HepG2 (cell line): ENCODE data around the gene STRN3. TPM values are rescaled to one million over a fixed set of nuclear protein-coding genes. Genes with fewer than 3 reads are reported as not detected.
A peak's percentile ranks its signal among the peaks of the same experiment; 100 is the strongest.

Source experiments
- KDM5A ChIP-seq: fragments of 200-600 bp; sonication (generic); IDR thresholded peaks from 2 replicates; pipeline ENCODE4 v1.7.0; 2018; ENCODE audit warnings: antibody characterized with exemption, mild to moderate bottlenecking, low read length, borderline replicate concordance
- MAF1 ChIP-seq: sonication (generic); formaldehyde crosslinking; IDR thresholded peaks from 2 replicates; pipeline ENCODE4 v1.5.0; 2020; ENCODE audit warnings: missing genetic modification reagents, borderline replicate concordance
- MEF2D ChIP-seq: sonication (generic); formaldehyde crosslinking; IDR thresholded peaks from 2 replicates; pipeline ENCODE4 v1.5.1; 2020; ENCODE audit warnings: mild to moderate bottlenecking, missing genetic modification reagents
- MZF1 ChIP-seq: sonication (generic); formaldehyde crosslinking; IDR thresholded peaks from 2 replicates; pipeline ENCODE4 v1.8.1; 2023; ENCODE audit warnings: mild to moderate bottlenecking, missing genetic modification reagents, borderline replicate concordance
- ZBTB20 ChIP-seq: sonication (generic); formaldehyde crosslinking; IDR thresholded peaks from 2 replicates; pipeline ENCODE4 v1.8.1; 2023; ENCODE audit warnings: missing genetic modification reagents, low read depth, mild to moderate bottlenecking, borderline replicate concordance
- ZNF34 ChIP-seq: sonication (generic); formaldehyde crosslinking; IDR thresholded peaks from 2 replicates; pipeline ENCODE4 v1.4.0; 2020; ENCODE audit warnings: mild to moderate bottlenecking, missing genetic modification reagents, borderline replicate concordance
- ZNF556 ChIP-seq: sonication (generic); formaldehyde crosslinking; IDR thresholded peaks from 2 replicates; pipeline ENCODE4 v1.4.0; 2020; ENCODE audit warnings: mild to moderate bottlenecking, missing genetic modification reagents, borderline replicate concordance
- polyA plus RNA-seq, 8 experiments: library from polyadenylated mRNA; depleted of rRNA in 3 of 8; stranded (reverse) in 7 of 8; unstranded in 1 of 8; fragments of >200 nt; fragmentation: Illumina TruSeq in 4 of 8; extraction: Trizol in 4 of 8; gene quantifications; 2 replicates each; pipeline versions ENCODE4 v1.2.1 to v1.2.3, GENCODE V29; 2011 to 2016; ENCODE audit warnings: low read depth in 4 of 8, missing spikeins in 1 of 8, mixed read lengths in 1 of 8; ENCODE audit not compliant: insufficient read depth in 1 of 8
- total RNA-seq, 5 experiments: library from RNA; depleted of rRNA; stranded (reverse); fragments of >200 nt; fragmentation: Illumina TruSeq; extraction: Trizol; gene quantifications; 2 replicates each; pipeline ENCODE4 v1.2.3, GENCODE V29; 2016; ENCODE audit warnings: low read depth in 1 of 5
- TF ChIP-seq, protein P1 (sequence below), 2 experiments: sonication (generic) in 1 of 2; formaldehyde crosslinking in 1 of 2; IDR thresholded peaks; 2 replicates each; pipeline versions ENCODE4 v1.6.1 to v1.9.0; 2014 to 2022; ENCODE audit warnings: antibody characterized with exemption in 1 of 2, borderline replicate concordance in 1 of 2, inconsistent platforms in 1 of 2, low read depth in 1 of 2, missing genetic modification reagents in 1 of 2
- TF ChIP-seq, protein P2 (sequence below): IDR thresholded peaks from 2 replicates; pipeline ENCODE4 v1.6.1; 2016; ENCODE audit warnings: missing genetic modification reagents, missing compliant biosample characterization
- TF ChIP-seq, protein P3 (sequence below): sonication (generic); formaldehyde crosslinking; IDR thresholded peaks from 2 replicates; pipeline ENCODE4 v1.5.1; 2020; ENCODE audit warnings: missing genetic modification reagents, mild to moderate bottlenecking, borderline replicate concordance
- TF ChIP-seq, protein P4 (sequence below): sonication (generic); formaldehyde crosslinking; IDR thresholded peaks from 2 replicates; pipeline ENCODE4 v1.4.0; 2020; ENCODE audit warnings: missing genetic modification reagents
- TF ChIP-seq, protein P5 (sequence below): sonication (generic); formaldehyde crosslinking; IDR thresholded peaks from 2 replicates; pipeline ENCODE4 v1.4.0; 2020; ENCODE audit warnings: mild to moderate bottlenecking, missing genetic modification reagents
- TF ChIP-seq, protein P6 (sequence below): sonication (generic); formaldehyde crosslinking; IDR thresholded peaks from 2 replicates; pipeline ENCODE4 v1.9.0; 2021; ENCODE audit warnings: missing genetic modification reagents, borderline replicate concordance

Gene STRN3
- total and polyA plus RNA-seq, 2 of the 13 experiments (the other 11 are each of a cell fraction or from before 2014, with no cell fraction given), result 49.4 to 123 TPM

DNA sequence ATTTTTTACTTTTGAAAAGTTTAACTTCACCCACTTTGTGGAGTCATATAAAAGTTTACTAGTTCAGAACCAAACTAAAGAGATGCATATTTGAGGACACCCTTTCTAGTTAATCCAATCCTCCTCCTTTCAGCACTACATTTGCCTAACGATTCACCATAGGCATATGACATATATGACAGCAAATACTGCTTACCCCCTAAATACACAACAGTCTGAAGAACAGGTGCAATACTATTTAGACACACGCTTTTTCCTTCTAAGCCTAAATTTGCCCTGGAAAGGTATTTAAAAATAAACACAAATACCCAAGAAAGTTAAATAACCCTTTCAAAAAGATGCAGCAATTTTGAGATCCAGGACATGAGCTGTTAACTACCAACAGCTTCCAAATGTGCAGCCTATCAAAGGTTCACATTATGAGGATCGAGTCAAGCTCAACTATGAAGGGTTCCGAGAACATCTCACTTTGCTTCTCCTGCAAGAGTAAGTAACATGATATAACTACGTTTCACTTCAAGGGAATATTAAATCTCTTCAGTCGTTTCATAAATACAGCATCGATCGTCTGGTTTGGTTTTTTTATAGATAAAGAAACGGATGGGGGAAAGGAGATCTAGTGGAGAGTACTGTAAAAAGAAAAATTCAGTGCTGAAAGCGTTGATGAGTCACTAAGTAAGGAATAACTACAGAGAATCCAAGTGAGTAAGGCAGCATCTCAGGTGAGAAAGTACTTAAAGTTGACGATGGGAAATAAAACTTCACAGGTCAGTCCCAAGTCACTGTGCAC lies 1.4 kb downstream of the STRN3 start (continued):
- TF ChIP-seq, protein P1, sequence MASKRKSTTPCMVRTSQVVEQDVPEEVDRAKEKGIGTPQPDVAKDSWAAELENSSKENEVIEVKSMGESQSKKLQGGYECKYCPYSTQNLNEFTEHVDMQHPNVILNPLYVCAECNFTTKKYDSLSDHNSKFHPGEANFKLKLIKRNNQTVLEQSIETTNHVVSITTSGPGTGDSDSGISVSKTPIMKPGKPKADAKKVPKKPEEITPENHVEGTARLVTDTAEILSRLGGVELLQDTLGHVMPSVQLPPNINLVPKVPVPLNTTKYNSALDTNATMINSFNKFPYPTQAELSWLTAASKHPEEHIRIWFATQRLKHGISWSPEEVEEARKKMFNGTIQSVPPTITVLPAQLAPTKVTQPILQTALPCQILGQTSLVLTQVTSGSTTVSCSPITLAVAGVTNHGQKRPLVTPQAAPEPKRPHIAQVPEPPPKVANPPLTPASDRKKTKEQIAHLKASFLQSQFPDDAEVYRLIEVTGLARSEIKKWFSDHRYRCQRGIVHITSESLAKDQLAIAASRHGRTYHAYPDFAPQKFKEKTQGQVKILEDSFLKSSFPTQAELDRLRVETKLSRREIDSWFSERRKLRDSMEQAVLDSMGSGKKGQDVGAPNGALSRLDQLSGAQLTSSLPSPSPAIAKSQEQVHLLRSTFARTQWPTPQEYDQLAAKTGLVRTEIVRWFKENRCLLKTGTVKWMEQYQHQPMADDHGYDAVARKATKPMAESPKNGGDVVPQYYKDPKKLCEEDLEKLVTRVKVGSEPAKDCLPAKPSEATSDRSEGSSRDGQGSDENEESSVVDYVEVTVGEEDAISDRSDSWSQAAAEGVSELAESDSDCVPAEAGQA (IDR thresholded peaks at IDR 0.05; ENCODE audit: low read depth), result no peak
- TF ChIP-seq, protein P1 (CRISPR knock-in tag; IDR thresholded peaks at IDR 0.05; ENCODE audit: borderline replicate concordance), result no peak
- TF ChIP-seq MZF1 (CRISPR knock-in tag) (peak; percentile 64; the same call in 1 of the 2 replicates), ZNF34 (CRISPR knock-in tag) (0 out of 2 replicates have a peak, but pooled peaks have one; percentile 50), MEF2D (CRISPR knock-in tag) (peak; percentile 44; the same call in 1 of the 2 replicates), ZBTB20 (peak; percentile 78; the same call in 1 of the 2 replicates), KDM5A (0 out of 2 replicates have a peak, but pooled peaks have one; percentile 13), MAF1 (CRISPR knock-in tag) (no peak), ZNF556 (CRISPR knock-in tag) (0 out of 2 replicates have a peak, but pooled peaks have one; percentile 21)
- TF ChIP-seq, protein P2, sequence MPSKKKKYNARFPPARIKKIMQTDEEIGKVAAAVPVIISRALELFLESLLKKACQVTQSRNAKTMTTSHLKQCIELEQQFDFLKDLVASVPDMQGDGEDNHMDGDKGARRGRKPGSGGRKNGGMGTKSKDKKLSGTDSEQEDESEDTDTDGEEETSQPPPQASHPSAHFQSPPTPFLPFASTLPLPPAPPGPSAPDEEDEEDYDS, result 0 out of 2 replicates have a peak, but pooled peaks have one; percentile 17
- TF ChIP-seq, protein P3, sequence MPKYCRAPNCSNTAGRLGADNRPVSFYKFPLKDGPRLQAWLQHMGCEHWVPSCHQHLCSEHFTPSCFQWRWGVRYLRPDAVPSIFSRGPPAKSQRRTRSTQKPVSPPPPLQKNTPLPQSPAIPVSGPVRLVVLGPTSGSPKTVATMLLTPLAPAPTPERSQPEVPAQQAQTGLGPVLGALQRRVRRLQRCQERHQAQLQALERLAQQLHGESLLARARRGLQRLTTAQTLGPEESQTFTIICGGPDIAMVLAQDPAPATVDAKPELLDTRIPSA, result peak; percentile 14; the same call in 1 of the 2 replicates
- TF ChIP-seq, protein P4, sequence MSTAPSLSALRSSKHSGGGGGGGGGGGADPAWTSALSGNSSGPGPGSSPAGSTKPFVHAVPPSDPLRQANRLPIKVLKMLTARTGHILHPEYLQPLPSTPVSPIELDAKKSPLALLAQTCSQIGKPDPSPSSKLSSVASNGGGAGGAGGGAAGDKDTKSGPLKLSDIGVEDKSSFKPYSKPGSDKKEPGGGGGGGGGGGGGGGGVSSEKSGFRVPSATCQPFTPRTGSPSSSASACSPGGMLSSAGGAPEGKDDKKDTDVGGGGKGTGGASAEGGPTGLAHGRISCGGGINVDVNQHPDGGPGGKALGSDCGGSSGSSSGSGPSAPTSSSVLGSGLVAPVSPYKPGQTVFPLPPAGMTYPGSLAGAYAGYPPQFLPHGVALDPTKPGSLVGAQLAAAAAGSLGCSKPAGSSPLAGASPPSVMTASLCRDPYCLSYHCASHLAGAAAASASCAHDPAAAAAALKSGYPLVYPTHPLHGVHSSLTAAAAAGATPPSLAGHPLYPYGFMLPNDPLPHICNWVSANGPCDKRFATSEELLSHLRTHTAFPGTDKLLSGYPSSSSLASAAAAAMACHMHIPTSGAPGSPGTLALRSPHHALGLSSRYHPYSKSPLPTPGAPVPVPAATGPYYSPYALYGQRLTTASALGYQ (CRISPR knock-in tag), result 0 out of 2 replicates have a peak, but pooled peaks have one; percentile 3
- TF ChIP-seq, protein P5, sequence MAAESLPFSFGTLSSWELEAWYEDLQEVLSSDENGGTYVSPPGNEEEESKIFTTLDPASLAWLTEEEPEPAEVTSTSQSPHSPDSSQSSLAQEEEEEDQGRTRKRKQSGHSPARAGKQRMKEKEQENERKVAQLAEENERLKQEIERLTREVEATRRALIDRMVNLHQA (CRISPR knock-in tag), result peak; percentile 64; the same call in 1 of the 2 replicates
- TF ChIP-seq, protein P6, sequence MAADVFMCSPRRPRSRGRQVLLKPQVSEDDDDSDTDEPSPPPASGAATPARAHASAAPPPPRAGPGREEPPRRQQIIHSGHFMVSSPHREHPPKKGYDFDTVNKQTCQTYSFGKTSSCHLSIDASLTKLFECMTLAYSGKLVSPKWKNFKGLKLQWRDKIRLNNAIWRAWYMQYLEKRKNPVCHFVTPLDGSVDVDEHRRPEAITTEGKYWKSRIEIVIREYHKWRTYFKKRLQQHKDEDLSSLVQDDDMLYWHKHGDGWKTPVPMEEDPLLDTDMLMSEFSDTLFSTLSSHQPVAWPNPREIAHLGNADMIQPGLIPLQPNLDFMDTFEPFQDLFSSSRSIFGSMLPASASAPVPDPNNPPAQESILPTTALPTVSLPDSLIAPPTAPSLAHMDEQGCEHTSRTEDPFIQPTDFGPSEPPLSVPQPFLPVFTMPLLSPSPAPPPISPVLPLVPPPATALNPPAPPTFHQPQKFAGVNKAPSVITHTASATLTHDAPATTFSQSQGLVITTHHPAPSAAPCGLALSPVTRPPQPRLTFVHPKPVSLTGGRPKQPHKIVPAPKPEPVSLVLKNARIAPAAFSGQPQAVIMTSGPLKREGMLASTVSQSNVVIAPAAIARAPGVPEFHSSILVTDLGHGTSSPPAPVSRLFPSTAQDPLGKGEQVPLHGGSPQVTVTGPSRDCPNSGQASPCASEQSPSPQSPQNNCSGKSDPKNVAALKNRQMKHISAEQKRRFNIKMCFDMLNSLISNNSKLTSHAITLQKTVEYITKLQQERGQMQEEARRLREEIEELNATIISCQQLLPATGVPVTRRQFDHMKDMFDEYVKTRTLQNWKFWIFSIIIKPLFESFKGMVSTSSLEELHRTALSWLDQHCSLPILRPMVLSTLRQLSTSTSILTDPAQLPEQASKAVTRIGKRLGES (CRISPR knock-in tag), result 0 out of 2 replicates have a peak, but pooled peaks have one; percentile 3
